ENCODE data around the gene FRAS1. TPM values are rescaled to one million over a fixed set of nuclear protein-coding genes. Genes with fewer than 3 reads are reported as not detected.

FRAS1 gene
- total RNA-seq, 1 experiment from 2014 or later: 0.23 TPM

DNA sequence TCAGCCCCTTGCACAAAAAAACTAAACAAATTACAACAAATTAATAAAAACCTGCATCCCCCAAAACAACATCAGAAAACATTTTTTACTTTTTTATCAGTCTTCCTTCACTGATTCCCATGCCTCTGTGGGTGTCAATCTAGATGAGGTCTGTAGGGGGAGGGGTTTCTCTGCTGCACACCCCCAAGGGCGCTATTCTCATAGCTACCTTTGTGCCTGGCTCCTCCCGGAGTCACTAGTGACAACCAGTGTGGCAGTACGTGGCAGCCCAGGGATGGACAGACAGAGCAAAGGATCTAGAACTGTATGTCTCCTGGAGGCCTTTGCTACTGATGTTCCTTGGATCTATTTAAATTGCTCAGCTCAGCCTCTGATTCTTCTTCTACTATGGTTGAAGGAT lies 266.3 kb downstream of the FRAS1 start:
- H3K36me3 ChIP-seq (ENCODE audit: control insufficient read depth, insufficient read depth, low read length): no peaks in the 10 kb centered on the region
- no peak for ATAC-seq
- in situ Hi-C loops (cut with HindIII; ENCODE audit: low pct_unique_long_range_greater_than_20kb, low sequenced_read_pairs) (no loop called here), intact Hi-C loops (cut with micrococcal nuclease; ENCODE audit: unreplicated experiment) (no loop called here)
- no peak for DNase-seq (ENCODE audit: low read depth, low spot score)
- H3K4me1 ChIP-seq (ENCODE audit: control insufficient read depth, insufficient read depth, low read length): no peaks in the 10 kb centered on the region
- H3K4me3 ChIP-seq (ENCODE audit: low read depth in 2 of 2, low read length in 2 of 2): no peak overlapping the region
- no TSS peak for BruUV-seq (replicated peaks)
- H3K27ac ChIP-seq (ENCODE audit: low read length): no peak overlapping the region
- no peaks in the 10 kb centered on the region for H3K27me3 ChIP-seq (ENCODE audit: control insufficient read depth, insufficient read depth, low read length)
- ChIA-PET CTCF (no interaction called here), POLR2A (no interaction called here)
- H3K9me3 ChIP-seq (ENCODE audit: control insufficient read depth, insufficient read depth, low read depth, low read length): no peaks in the 10 kb centered on the region
- TF ChIP-seq SIN3A (IDR thresholded peaks at IDR 0.05; ENCODE audit: borderline replicate concordance, insufficient read depth, low read depth, low read length) (no peak), TCF7L2 (IDR thresholded peaks at IDR 0.05; ENCODE audit: low read depth, low read length) (no peak), CTCF (IDR thresholded peaks at IDR 0.05) (no peak), POLR2AphosphoS5 (IDR thresholded peaks at IDR 0.05; ENCODE audit: low read depth, low read length) (no peak)
- TF ChIP-seq, protein P1, sequence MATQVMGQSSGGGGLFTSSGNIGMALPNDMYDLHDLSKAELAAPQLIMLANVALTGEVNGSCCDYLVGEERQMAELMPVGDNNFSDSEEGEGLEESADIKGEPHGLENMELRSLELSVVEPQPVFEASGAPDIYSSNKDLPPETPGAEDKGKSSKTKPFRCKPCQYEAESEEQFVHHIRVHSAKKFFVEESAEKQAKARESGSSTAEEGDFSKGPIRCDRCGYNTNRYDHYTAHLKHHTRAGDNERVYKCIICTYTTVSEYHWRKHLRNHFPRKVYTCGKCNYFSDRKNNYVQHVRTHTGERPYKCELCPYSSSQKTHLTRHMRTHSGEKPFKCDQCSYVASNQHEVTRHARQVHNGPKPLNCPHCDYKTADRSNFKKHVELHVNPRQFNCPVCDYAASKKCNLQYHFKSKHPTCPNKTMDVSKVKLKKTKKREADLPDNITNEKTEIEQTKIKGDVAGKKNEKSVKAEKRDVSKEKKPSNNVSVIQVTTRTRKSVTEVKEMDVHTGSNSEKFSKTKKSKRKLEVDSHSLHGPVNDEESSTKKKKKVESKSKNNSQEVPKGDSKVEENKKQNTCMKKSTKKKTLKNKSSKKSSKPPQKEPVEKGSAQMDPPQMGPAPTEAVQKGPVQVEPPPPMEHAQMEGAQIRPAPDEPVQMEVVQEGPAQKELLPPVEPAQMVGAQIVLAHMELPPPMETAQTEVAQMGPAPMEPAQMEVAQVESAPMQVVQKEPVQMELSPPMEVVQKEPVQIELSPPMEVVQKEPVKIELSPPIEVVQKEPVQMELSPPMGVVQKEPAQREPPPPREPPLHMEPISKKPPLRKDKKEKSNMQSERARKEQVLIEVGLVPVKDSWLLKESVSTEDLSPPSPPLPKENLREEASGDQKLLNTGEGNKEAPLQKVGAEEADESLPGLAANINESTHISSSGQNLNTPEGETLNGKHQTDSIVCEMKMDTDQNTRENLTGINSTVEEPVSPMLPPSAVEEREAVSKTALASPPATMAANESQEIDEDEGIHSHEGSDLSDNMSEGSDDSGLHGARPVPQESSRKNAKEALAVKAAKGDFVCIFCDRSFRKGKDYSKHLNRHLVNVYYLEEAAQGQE (IDR thresholded peaks at IDR 0.05; ENCODE audit: insufficient read depth in 1 of 2, low read depth in 2 of 2, low read length in 1 of 2): no peak

- no peaks in the 10 kb centered on the region for H3K27me3 ChIP-seq (ENCODE audit: control insufficient read depth, insufficient read depth, low read length)
- intact Hi-C loops (cut with micrococcal nuclease; ENCODE audit: unreplicated experiment): no loop called here
- H3K4me1 ChIP-seq (ENCODE audit: control insufficient read depth, insufficient read depth, low read length): no peaks in the 10 kb centered on the region
- ChIA-PET POLR2A (no interaction called here), CTCF (no interaction called here)
- no peak overlapping the region for H3K27ac ChIP-seq (ENCODE audit: low read length)
- ATAC-seq (no peak), DNase-seq (ENCODE audit: low read depth, low spot score) (no peak)
- BruUV-seq (replicated peaks): no TSS peak
- H3K9me3 ChIP-seq (ENCODE audit: control insufficient read depth, insufficient read depth, low read depth, low read length): no peaks in the 10 kb centered on the region
- no peak overlapping the region for H3K4me3 ChIP-seq (ENCODE audit: low read depth in 2 of 2, low read length in 2 of 2)
- no peaks in the 10 kb centered on the region for H3K36me3 ChIP-seq (ENCODE audit: control insufficient read depth, insufficient read depth, low read length)
- TF ChIP-seq TCF7L2 (IDR thresholded peaks at IDR 0.05; ENCODE audit: low read depth, low read length): no peak
- no peak for TF ChIP-seq SIN3A (IDR thresholded peaks at IDR 0.05; ENCODE audit: borderline replicate concordance, insufficient read depth, low read depth, low read length)
- TF ChIP-seq, protein P1 (IDR thresholded peaks at IDR 0.05; ENCODE audit: insufficient read depth in 1 of 2, low read depth in 2 of 2, low read length in 1 of 2): no peak
- no peak for TF ChIP-seq POLR2AphosphoS5 (IDR thresholded peaks at IDR 0.05; ENCODE audit: low read depth, low read length)
- TF ChIP-seq CTCF (IDR thresholded peaks at IDR 0.05): no peak
- in situ Hi-C loops (cut with HindIII; ENCODE audit: low pct_unique_long_range_greater_than_20kb, low sequenced_read_pairs): no loop called here
Measured at GRCh38 chr4:78324625-78325024, 267.5 kb downstream of the FRAS1 start.

All from Panc1 (cell line).